ENCODE data around the gene FNBP1L. TPM values are rescaled to one million over a fixed set of nuclear protein-coding genes. Genes with fewer than 3 reads are reported as not detected.

Gene FNBP1L
- total and polyA plus RNA-seq, 9 of the 15 experiments (the other 6 are each of a cell fraction or from before 2014, with no cell fraction given): 1.4 to 6.9 (median 5.9) TPM

DNA sequence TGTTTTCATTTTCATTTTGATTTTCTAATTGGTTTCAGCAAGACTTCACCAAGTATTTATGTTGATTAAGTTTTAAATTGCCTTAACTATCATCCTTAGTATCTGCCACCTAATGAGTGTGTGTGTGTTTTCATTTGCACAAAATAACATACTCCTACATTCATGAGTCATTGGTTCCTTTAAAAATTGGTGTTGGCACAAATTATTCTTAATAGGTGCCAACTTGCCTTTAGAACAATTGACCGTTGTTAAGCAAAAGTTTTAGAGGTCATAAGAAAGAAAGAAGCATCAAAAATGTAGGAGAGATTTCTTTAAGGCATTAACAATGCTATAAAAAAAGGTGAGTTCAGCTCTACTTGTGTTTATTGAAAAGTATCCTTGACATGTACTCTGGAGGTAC is 77.5 kb downstream of the FNBP1L start:
- intact Hi-C loops (cut with micrococcal nuclease): no loop called here
- no TSS peak for BruUV-seq (replicated peaks)
- ChIA-PET CTCF (ENCODE audit: low intra/inter-chr PET ratio) (no interaction called here), POLR2A (interaction anchor here (2.2 kb wide), 1 partner anchor 22 kb away, joined by 12 read pairs; no protein-coding TSS in a partner anchor)
- no peaks in the 10 kb centered on the region for H3K9me1 ChIP-seq (ENCODE audit: control insufficient read depth, insufficient read depth, low read length)
- no peaks in the 10 kb centered on the region for H4K20me1 ChIP-seq (replicated peaks; ENCODE audit: control insufficient read depth, insufficient read depth, low read length)
- no peak for FAIRE-seq
- H3K79me2 ChIP-seq (ENCODE audit: control insufficient read depth, insufficient read depth, low read length): no peaks in the 10 kb centered on the region
- H3K27ac ChIP-seq (ENCODE audit: extremely low read depth, low read depth, low read length): no peak overlapping the region
- no peaks in the 10 kb centered on the region for H3K4me1 ChIP-seq (replicated peaks in 1 of 2; ENCODE audit: control insufficient read depth in 2 of 2, insufficient read depth in 2 of 2, low read length in 2 of 2)
- H2AFZ ChIP-seq (ENCODE audit: low read depth, low read length): no peak overlapping the region
- no peak overlapping the region for H3K4me2 ChIP-seq (ENCODE audit: insufficient read depth, low read length)
- no peaks in the 10 kb centered on the region for H3K9me3 ChIP-seq (replicated peaks; ENCODE audit: control insufficient read depth, insufficient read depth, low read depth, low read length)
- ATAC-seq: no peak
- DNase-seq (ENCODE audit: extremely low read depth in 1 of 4, low spot score in 3 of 4): no peak
- TF ChIP-seq NEUROD1 (IDR thresholded peaks at IDR 0.05; ENCODE audit: borderline replicate concordance, low read depth, low read length, partially characterized antibody): no peak
- no peak for TF ChIP-seq SMAD3 (CRISPR knock-in tag; conservative IDR thresholded peaks at IDR 0.05)
- no peak for TF ChIP-seq BRD4 (IDR thresholded peaks at IDR 0.05)
- TF ChIP-seq POLR2AphosphoS5 (IDR thresholded peaks at IDR 0.05; ENCODE audit: control insufficient read depth, insufficient read depth, low read depth, low read length): no peak
- TF ChIP-seq RBM14 (IDR thresholded peaks at IDR 0.05; ENCODE audit: borderline replicate concordance, insufficient read depth, low read depth, low read length): no peak
- TF ChIP-seq ZNF609 (CRISPR knock-in tag; IDR thresholded peaks at IDR 0.05; ENCODE audit: borderline replicate concordance): no peak
- no peak for TF ChIP-seq ZNF76 (CRISPR knock-in tag; IDR thresholded peaks at IDR 0.05; ENCODE audit: borderline replicate concordance)
- TF ChIP-seq PHF20 (IDR thresholded peaks at IDR 0.05; ENCODE audit: partially characterized antibody): no peak
- TF ChIP-seq CBFA2T3 (IDR thresholded peaks at IDR 0.05): no peak
- TF ChIP-seq, protein P1, sequence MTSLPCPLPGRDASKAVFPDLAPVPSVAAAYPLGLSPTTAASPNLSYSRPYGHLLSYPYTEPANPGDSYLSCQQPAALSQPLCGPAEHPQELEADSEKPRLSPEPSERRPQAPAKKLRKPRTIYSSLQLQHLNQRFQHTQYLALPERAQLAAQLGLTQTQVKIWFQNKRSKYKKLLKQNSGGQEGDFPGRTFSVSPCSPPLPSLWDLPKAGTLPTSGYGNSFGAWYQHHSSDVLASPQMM (CRISPR knock-in tag; IDR thresholded peaks at IDR 0.05): no peak
- no peak for TF ChIP-seq DNMT1 (IDR thresholded peaks at IDR 0.05)
- TF ChIP-seq KDM2B (CRISPR knock-in tag; IDR thresholded peaks at IDR 0.05): no peak
- TF ChIP-seq FOXJ3 (CRISPR knock-in tag; IDR thresholded peaks at IDR 0.05): no peak
- no peak for TF ChIP-seq STAT5B (CRISPR knock-in tag; IDR thresholded peaks at IDR 0.05)
- no peak overlapping the region for H3K4me3 ChIP-seq
- no peak overlapping the region for H3K9ac ChIP-seq (ENCODE audit: insufficient read depth in 1 of 2, low read depth in 2 of 2, low read length in 2 of 2)
- H3K36me3 ChIP-seq (ENCODE audit: control insufficient read depth, insufficient read depth, low read length): no peaks in the 10 kb centered on the region
- in situ Hi-C loops (cut with MboI): no loop called here
- H3K27me3 ChIP-seq (ENCODE audit: control insufficient read depth in 2 of 2, insufficient read depth in 2 of 2, low read length in 2 of 2): no peaks in the 10 kb centered on the region
- WGBS (ENCODE audit: insufficient coverage, low coverage, missing lambda C conversion rate): 44% methylated on average over 1 of the region's 1 CpG
